ENCODE results near the gene GON7. TPM values are rescaled to one million over a fixed set of nuclear protein-coding genes. Genes with fewer than 3 reads are reported as not detected.
"Not testable (repeated sequence)": the region's sequence is repeated elsewhere in the genome, so short reads cannot be mapped to it uniquely, and the experiment has no call there.

Gene GON7
- total and polyA plus RNA-seq, 2 of the 8 experiments (the other 6 are each of a cell fraction or from before 2014, with no cell fraction given) = 3.8 to 9.9 TPM

DNA sequence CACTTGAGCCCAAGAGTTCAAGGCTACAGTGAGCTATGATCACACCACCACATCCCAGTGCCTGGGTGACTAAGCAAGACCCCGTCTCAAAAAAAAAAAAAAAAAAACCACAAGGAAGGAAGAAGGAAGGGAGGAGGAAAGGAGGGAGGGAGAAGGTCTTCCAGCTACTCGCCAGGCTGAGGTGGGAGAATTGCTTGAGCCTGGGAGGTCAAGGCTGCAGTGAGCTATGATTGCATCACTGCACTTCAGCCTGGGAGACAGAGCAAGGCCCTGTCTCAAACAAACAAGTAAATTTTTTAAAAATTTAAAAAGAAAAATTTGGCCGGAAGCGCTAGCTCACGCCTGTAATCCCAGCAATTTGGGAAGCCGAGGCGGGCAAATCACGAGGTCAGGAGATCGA, 38.3 kb downstream of the GON7 start:
- H3K9ac ChIP-seq (replicated peaks in 1 of 4; ENCODE audit: extremely low read depth in 1 of 4, low read depth in 3 of 4, low read length in 3 of 4); H4K8ac ChIP-seq (ENCODE audit: extremely low read depth, insufficient read depth, low read length); H2BK5ac ChIP-seq (ENCODE audit: low read depth, low read length); H3K27ac ChIP-seq (ENCODE audit: low read depth, low read length); H2BK120ac ChIP-seq (replicated peaks; ENCODE audit: low read depth, low read length); H3K23ac ChIP-seq (ENCODE audit: insufficient read length); H4K5ac ChIP-seq (ENCODE audit: insufficient read length, low read depth, low read length); H3K4me2 ChIP-seq (ENCODE audit: insufficient read depth in 1 of 2, low read depth in 2 of 2, low read length in 2 of 2); H3K79me1 ChIP-seq (ENCODE audit: low read depth, low read length); H3K79me2 ChIP-seq (ENCODE audit: control insufficient read depth in 1 of 2, insufficient read depth in 2 of 2, low read length in 2 of 2); H2AK5ac ChIP-seq (ENCODE audit: low read depth, low read length); H2BK20ac ChIP-seq (ENCODE audit: low read length); H4K91ac ChIP-seq (replicated peaks; ENCODE audit: insufficient read length, low read length); H3K23me2 ChIP-seq (ENCODE audit: low read depth, low read length); FAIRE-seq; H2AFZ ChIP-seq (ENCODE audit: low read length); DNase-seq (ENCODE audit: low read depth in 1 of 2, low spot score in 2 of 2); H3K56ac ChIP-seq (replicated peaks; ENCODE audit: insufficient read length, low read depth, low read length); H2BK15ac ChIP-seq (ENCODE audit: low read length); H3K18ac ChIP-seq (ENCODE audit: extremely low read depth, low read length); H3K4me3 ChIP-seq (ENCODE audit: extremely low read depth in 1 of 4, insufficient read depth in 2 of 4, low read depth in 3 of 4, low read length in 4 of 4); H3K36me3 ChIP-seq (ENCODE audit: control insufficient read depth in 2 of 4, insufficient read depth in 4 of 4, low read length in 3 of 4); H3K9me3 ChIP-seq (ENCODE audit: insufficient read depth in 2 of 2, low read depth in 1 of 2, low read length in 1 of 2); POLR2A ChIA-PET (ENCODE audit: partially characterized antibody); H3K4ac ChIP-seq (replicated peaks; ENCODE audit: insufficient read length, low read depth, low read length); H2BK12ac ChIP-seq (ENCODE audit: low read depth, low read length); H3K4me1 ChIP-seq (replicated peaks in 1 of 4; ENCODE audit: control insufficient read depth in 3 of 4, insufficient read depth in 4 of 4, low read length in 3 of 4); H3K14ac ChIP-seq (ENCODE audit: insufficient read length); H3K27me3 ChIP-seq (replicated peaks in 1 of 4; ENCODE audit: control insufficient read depth in 3 of 4, extremely low read depth in 1 of 4, insufficient read depth in 3 of 4, low read length in 3 of 4); H4K20me1 ChIP-seq (replicated peaks in 1 of 2; ENCODE audit: control insufficient read depth in 1 of 2, insufficient read depth in 2 of 2, low read length in 2 of 2): not testable (repeated sequence)
- WGBS, 2 experiments (ENCODE audit: extremely low coverage in 1 of 2, insufficient coverage in 1 of 2, insufficient read length in 1 of 2, insufficient replicate concordance in 2 of 2, low coverage in 1 of 2, low lambda C conversion rate in 2 of 2, missing lambda C conversion rate in 1 of 2) = 91% methylated on average over 7 of the region's 9 CpGs; no CpG with 5 or more reads in 1 of the 2 experiments
- CTCF ChIA-PET (ENCODE audit: partially characterized antibody) = interaction anchor here (0.6 to 3.0 kb wide), 6 partner anchors 10 to 217 kb away, joined by 3 to 28 read pairs (median 4); no protein-coding TSS in a partner anchor
